ENCODE results near the gene DNAAF9.

DNAAF9 gene

GRCh38 chr20:3405139-3405538, 2.3 kb downstream of the DNAAF9 start:
- Histone ChIP-seq H3K9me3 (no peaks in the 10 kb centered on the region), H3K27me3 (peaks cover 21% of the 10 kb centered on the region), H3K4me1 (ENCODE audit: control insufficient read depth in 1 of 2, insufficient read depth in 1 of 2, low read depth in 1 of 2, low read length in 1 of 2) (peaks cover 17 to 19% of the 10 kb centered on the region in 2 experiments), H3K36me3 (no peaks in the 10 kb centered on the region), H3K27ac (no peak overlapping the region), H3K4me3 (ENCODE audit: low read depth in 1 of 2, low read length in 1 of 2) (no peak overlapping the region)
- no peak for TF ChIP-seq CTCF (IDR thresholded peaks at IDR 0.05)

GRCh38 chr20:3404402-3404801, 3.1 kb downstream of the DNAAF9 start:
- no peak for TF ChIP-seq CTCF (IDR thresholded peaks at IDR 0.05)
- peaks cover 21% of the 10 kb centered on the region for H3K27me3 ChIP-seq
- H3K36me3 ChIP-seq, result no peaks in the 10 kb centered on the region
- no peak overlapping the region for H3K27ac ChIP-seq
- H3K4me3 ChIP-seq (ENCODE audit: low read depth in 1 of 2, low read length in 1 of 2), result no peak overlapping the region
- peaks cover 17 to 19% of the 10 kb centered on the region in 2 experiments for H3K4me1 ChIP-seq (ENCODE audit: control insufficient read depth in 1 of 2, insufficient read depth in 1 of 2, low read depth in 1 of 2, low read length in 1 of 2)
- H3K9me3 ChIP-seq, result no peaks in the 10 kb centered on the region

- Histone ChIP-seq H3K4me1 (ENCODE audit: control insufficient read depth in 1 of 2, insufficient read depth in 1 of 2, low read depth in 1 of 2, low read length in 1 of 2) (peaks cover 16 to 17% of the 10 kb centered on the region in 2 experiments), H3K27me3 (peaks cover 21% of the 10 kb centered on the region), H3K36me3 (no peaks in the 10 kb centered on the region), H3K4me3 (ENCODE audit: low read depth in 1 of 2, low read length in 1 of 2) (no peak overlapping the region), H3K27ac (no peak overlapping the region), H3K9me3 (no peaks in the 10 kb centered on the region)
- TF ChIP-seq CTCF (IDR thresholded peaks at IDR 0.05), result no peak
Observed at GRCh38 chr20:3403741-3404140, 3.7 kb downstream of the DNAAF9 start.

GRCh38 chr20:3402453-3402852, 5.0 kb downstream of the DNAAF9 start:
- peaks cover 8% of the 10 kb centered on the region in 2 experiments for H3K4me1 ChIP-seq (ENCODE audit: control insufficient read depth in 1 of 2, insufficient read depth in 1 of 2, low read depth in 1 of 2, low read length in 1 of 2)
- H3K27ac ChIP-seq, result no peak overlapping the region
- H3K27me3 ChIP-seq, result peaks cover 21% of the 10 kb centered on the region
- H3K4me3 ChIP-seq (ENCODE audit: low read depth in 1 of 2, low read length in 1 of 2), result no peak overlapping the region
- H3K36me3 ChIP-seq, result no peaks in the 10 kb centered on the region
- TF ChIP-seq CTCF (IDR thresholded peaks at IDR 0.05), result no peak
- no peaks in the 10 kb centered on the region for H3K9me3 ChIP-seq

- no peak for TF ChIP-seq CTCF (IDR thresholded peaks at IDR 0.05)
- Histone ChIP-seq H3K4me1 (ENCODE audit: control insufficient read depth in 1 of 2, insufficient read depth in 1 of 2, low read depth in 1 of 2, low read length in 1 of 2) (no peaks in the 10 kb centered on the region), H3K4me3 (ENCODE audit: low read depth in 1 of 2, low read length in 1 of 2) (no peak overlapping the region), H3K27me3 (peaks cover 1% of the 10 kb centered on the region), H3K9me3 (no peaks in the 10 kb centered on the region), H3K36me3 (no peaks in the 10 kb centered on the region), H3K27ac (no peak overlapping the region)
Observed at GRCh38 chr20:3400260-3401155, 7.0 kb downstream of the DNAAF9 start.
